Tibial nerve (tissue), 3 donors: ENCODE measurements around the gene DPEP2.

Experiments
- POLR2A ChIP-seq, 2 donors: fragments of 450-650 bp; IDR thresholded peaks; one replicate each; pipeline ENCODE4 v1.6.1; 2017; ENCODE audit warnings: antibody characterized with exemption in 2 of 2, mild to moderate bottlenecking in 2 of 2, moderate library complexity in 2 of 2
- TF ChIP-seq, protein P1 (sequence below), 5 experiments: fragments of 200-600 bp in 3 of 5; fragments of 450-650 bp in 2 of 5; sonication (generic) in 3 of 5; IDR thresholded peaks; one replicate each; pipeline ENCODE4 v1.5.1; 2016 to 2019; ENCODE audit warnings: antibody characterized with exemption in 5 of 5, mild to moderate bottlenecking in 3 of 5, moderate library complexity in 2 of 5

DNA sequence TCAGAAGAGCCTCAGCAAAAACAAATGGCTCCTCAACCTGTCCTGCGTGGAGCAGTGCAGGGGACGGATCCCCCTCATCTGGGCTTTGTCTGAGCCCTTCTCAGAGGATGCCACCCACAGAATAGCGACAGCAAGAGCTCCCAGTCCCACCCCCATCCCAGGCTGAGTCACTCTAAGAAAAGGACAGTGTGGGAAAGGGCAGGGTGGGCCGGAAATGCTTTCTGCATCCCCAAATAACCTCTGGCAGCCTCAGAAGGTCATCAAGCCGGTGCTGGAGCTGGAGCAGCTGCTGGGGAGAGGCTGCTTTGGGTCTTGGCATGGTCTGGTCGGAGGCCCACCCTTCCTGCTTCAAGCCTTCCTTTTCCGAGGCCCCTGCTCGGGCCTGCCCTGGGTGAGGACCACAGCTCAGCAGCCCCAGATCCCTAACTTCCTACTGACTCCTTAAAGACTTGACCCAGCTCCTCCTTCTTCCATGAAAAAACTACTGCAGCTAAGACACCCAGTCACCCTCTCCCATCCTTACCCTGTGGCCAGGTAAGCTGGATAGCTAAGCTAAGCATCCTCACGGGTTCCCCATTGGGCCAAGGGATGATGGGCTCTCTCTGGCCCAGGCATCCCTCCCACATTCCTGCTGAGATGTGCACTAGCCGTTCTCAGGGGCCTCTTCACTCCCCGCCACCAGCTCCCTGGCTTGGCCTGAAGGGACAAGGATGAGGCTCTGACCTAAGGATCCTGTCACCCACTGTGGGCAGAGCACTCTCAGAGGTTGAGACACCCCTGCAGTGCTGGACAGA is 39.6 kb downstream of the DPEP2 start:
- TF ChIP-seq, protein P1, sequence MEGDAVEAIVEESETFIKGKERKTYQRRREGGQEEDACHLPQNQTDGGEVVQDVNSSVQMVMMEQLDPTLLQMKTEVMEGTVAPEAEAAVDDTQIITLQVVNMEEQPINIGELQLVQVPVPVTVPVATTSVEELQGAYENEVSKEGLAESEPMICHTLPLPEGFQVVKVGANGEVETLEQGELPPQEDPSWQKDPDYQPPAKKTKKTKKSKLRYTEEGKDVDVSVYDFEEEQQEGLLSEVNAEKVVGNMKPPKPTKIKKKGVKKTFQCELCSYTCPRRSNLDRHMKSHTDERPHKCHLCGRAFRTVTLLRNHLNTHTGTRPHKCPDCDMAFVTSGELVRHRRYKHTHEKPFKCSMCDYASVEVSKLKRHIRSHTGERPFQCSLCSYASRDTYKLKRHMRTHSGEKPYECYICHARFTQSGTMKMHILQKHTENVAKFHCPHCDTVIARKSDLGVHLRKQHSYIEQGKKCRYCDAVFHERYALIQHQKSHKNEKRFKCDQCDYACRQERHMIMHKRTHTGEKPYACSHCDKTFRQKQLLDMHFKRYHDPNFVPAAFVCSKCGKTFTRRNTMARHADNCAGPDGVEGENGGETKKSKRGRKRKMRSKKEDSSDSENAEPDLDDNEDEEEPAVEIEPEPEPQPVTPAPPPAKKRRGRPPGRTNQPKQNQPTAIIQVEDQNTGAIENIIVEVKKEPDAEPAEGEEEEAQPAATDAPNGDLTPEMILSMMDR (IDR thresholded peaks at IDR 0.05), result no peak
- TF ChIP-seq POLR2A (IDR thresholded peaks at IDR 0.05), result no peak
